ENCODE measurements around the gene YIPF5.

- TF ChIP-seq CTCF (conservative IDR thresholded peaks at IDR 0.05; ENCODE audit: low read depth, low read length) (no peak), EZH2phosphoT487 (IDR thresholded peaks at IDR 0.05; ENCODE audit: borderline replicate concordance, low read length) (no peak)
Measured at GRCh38 chr5:144187699-144188294, 17.3 kb upstream of the YIPF5 start.

Measured in PC-3 (cell line).